Esophagus (tissue), 2 donors: ENCODE results near the gene DGKB. TPM values are rescaled to one million over a fixed set of nuclear protein-coding genes. Genes with fewer than 3 reads are reported as not detected.
"Not testable (repeated sequence)": the region's sequence is repeated elsewhere in the genome, so short reads cannot be mapped to it uniquely, and the experiment has no call there.

ENCODE experiments used
- H3K27ac ChIP-seq, 2 donors: one replicate each; pipeline ENCODE4 v1.5.1; 2013; ENCODE audit warnings: low read depth in 2 of 2, mild to moderate bottlenecking in 2 of 2, inconsistent platforms in 1 of 2, low read length in 1 of 2, moderate library complexity in 1 of 2
- H3K27me3 ChIP-seq, 2 donors: one replicate each; pipeline ENCODE4 v1.6.1; 2013; ENCODE audit warnings: low read length in 2 of 2, control low read depth in 1 of 2, mild to moderate bottlenecking in 1 of 2; ENCODE audit not compliant: insufficient read depth in 2 of 2, control insufficient read depth in 1 of 2
- H3K36me3 ChIP-seq, 2 donors: one replicate each; pipeline ENCODE4 v1.6.1; 2013; ENCODE audit warnings: low read length in 1 of 2; ENCODE audit not compliant: control insufficient read depth in 2 of 2, insufficient read depth in 2 of 2
- H3K4me1 ChIP-seq, 2 donors: one replicate each; pipeline ENCODE4 v1.6.1; 2013; ENCODE audit warnings: low read length in 1 of 2; ENCODE audit not compliant: control insufficient read depth in 2 of 2, insufficient read depth in 2 of 2
- H3K4me3 ChIP-seq, 2 donors: one replicate each; pipeline ENCODE4 v1.5.1; 2013; ENCODE audit warnings: low read length in 2 of 2, mild to moderate bottlenecking in 2 of 2, low read depth in 1 of 2, moderate library complexity in 1 of 2
- H3K9me3 ChIP-seq, 2 donors: one replicate each; pipeline ENCODE4 v1.6.1; 2013; ENCODE audit warnings: mild to moderate bottlenecking in 2 of 2, low read depth in 1 of 2, low read length in 1 of 2, moderate library complexity in 1 of 2; ENCODE audit not compliant: control insufficient read depth in 2 of 2, insufficient read depth in 1 of 2
- WGBS, 2 donors: extraction: QIAGEN DNeasy Blood & Tissue Kit; methylation state at CpG; one replicate each; pipeline ENCODE4 v1.1.7; 2013; 5-methylcytosine and 5-hydroxymethylcytosine counted together
- polyA plus RNA-seq, 2 donors: library from polyadenylated mRNA; stranded (reverse); fragments of 200-250 nt; gene quantifications; one replicate each; pipeline ENCODE4 v1.2.3, GENCODE V29; 2013
- donor health status: healthy with polysubstance abuse.
- donor health status: Bipolar disorder and iron deficiency.

Gene DGKB
- polyA plus RNA-seq, 2 donors: 0.09 to 0.20 TPM

- H3K9me3 ChIP-seq, H3K4me3 ChIP-seq, H3K27me3 ChIP-seq, H3K4me1 ChIP-seq, H3K27ac ChIP-seq, H3K36me3 ChIP-seq: not testable (repeated sequence)
- WGBS, 2 donors: 90% methylated on average over 7 of the region's 7 CpGs
These were observed 443.7 kb downstream of the DGKB start for GRCh38 chr7:14458846-14459245.

GRCh38 chr7:14457568-14458453, 444.7 kb downstream of the DGKB start:
- 24 to 27% methylated on average over 13 of the region's 13 CpGs for WGBS, 2 donors
- Histone ChIP-seq H3K36me3 (no peaks in the 10 kb centered on the region), H3K4me3 (no peak overlapping the region), H3K9me3 (no peaks in the 10 kb centered on the region), H3K4me1 (no peaks in the 10 kb centered on the region), H3K27me3 (no peaks in the 10 kb centered on the region), H3K27ac (no peak overlapping the region)

- no peaks in the 10 kb centered on the region for H3K36me3 ChIP-seq
- WGBS, 2 donors: 86% methylated on average over 4 of the region's 4 CpGs
- H3K9me3 ChIP-seq: no peaks in the 10 kb centered on the region
- H3K4me3 ChIP-seq: no peak overlapping the region
- no peak overlapping the region for H3K27ac ChIP-seq
- H3K4me1 ChIP-seq: no peaks in the 10 kb centered on the region
- no peaks in the 10 kb centered on the region for H3K27me3 ChIP-seq
These were observed 453.3 kb downstream of the DGKB start for GRCh38 chr7:14449291-14449690.

- Histone ChIP-seq H3K36me3 (no peaks in the 10 kb centered on the region), H3K27ac (no peak overlapping the region), H3K4me1 (no peaks in the 10 kb centered on the region), H3K4me3 (no peak overlapping the region), H3K27me3 (no peaks in the 10 kb centered on the region), H3K9me3 (no peaks in the 10 kb centered on the region)
- WGBS, 2 donors: 63 to 80% methylated on average over 3 of the region's 3 CpGs
These were observed 455.7 kb downstream of the DGKB start for GRCh38 chr7:14446829-14447228.

GRCh38 chr7:14446219-14446618, 456.3 kb downstream of the DGKB start:
- 73 to 77% methylated on average over 1 of the region's 1 CpG for WGBS, 2 donors
- Histone ChIP-seq H3K4me1 (no peaks in the 10 kb centered on the region), H3K27ac (no peak overlapping the region), H3K9me3 (no peaks in the 10 kb centered on the region), H3K36me3 (no peaks in the 10 kb centered on the region), H3K27me3 (no peaks in the 10 kb centered on the region), H3K4me3 (no peak overlapping the region)

- no peak overlapping the region for H3K27ac ChIP-seq
- no peaks in the 10 kb centered on the region for H3K9me3 ChIP-seq
- 79 to 82% methylated on average over 2 of the region's 2 CpGs for WGBS, 2 donors
- H3K4me1 ChIP-seq: no peaks in the 10 kb centered on the region
- H3K36me3 ChIP-seq: no peaks in the 10 kb centered on the region
- no peaks in the 10 kb centered on the region for H3K27me3 ChIP-seq
- no peak overlapping the region for H3K4me3 ChIP-seq
These were observed 464.2 kb downstream of the DGKB start for GRCh38 chr7:14438366-14438765.

GRCh38 chr7:14436878-14437277, 465.7 kb downstream of the DGKB start:
- Histone ChIP-seq H3K36me3 (no peaks in the 10 kb centered on the region), H3K4me3 (no peak overlapping the region), H3K9me3 (no peaks in the 10 kb centered on the region), H3K27ac (no peak overlapping the region), H3K4me1 (no peaks in the 10 kb centered on the region), H3K27me3 (no peaks in the 10 kb centered on the region)
- WGBS, 2 donors: 87% methylated on average over 2 of the region's 2 CpGs

- WGBS, 2 donors: 67 to 74% methylated on average over 2 of the region's 2 CpGs
- H3K4me1 ChIP-seq: no peaks in the 10 kb centered on the region
- no peak overlapping the region for H3K27ac ChIP-seq
- H3K9me3 ChIP-seq: no peaks in the 10 kb centered on the region
- no peak overlapping the region for H3K4me3 ChIP-seq
- H3K27me3 ChIP-seq: no peaks in the 10 kb centered on the region
- H3K36me3 ChIP-seq: no peaks in the 10 kb centered on the region
These were observed 469.6 kb downstream of the DGKB start for GRCh38 chr7:14432924-14433323.

- Histone ChIP-seq H3K4me3 (no peak overlapping the region), H3K27me3 (no peaks in the 10 kb centered on the region), H3K36me3 (no peaks in the 10 kb centered on the region), H3K4me1 (no peaks in the 10 kb centered on the region), H3K27ac (no peak overlapping the region), H3K9me3 (no peaks in the 10 kb centered on the region)
- WGBS, 2 donors: 80 to 87% methylated on average over 3 of the region's 3 CpGs
These were observed 471.6 kb downstream of the DGKB start for GRCh38 chr7:14430926-14431325.

GRCh38 chr7:14425559-14425958, 477.0 kb downstream of the DGKB start:
- H3K9me3 ChIP-seq: no peaks in the 10 kb centered on the region
- no peak overlapping the region for H3K4me3 ChIP-seq
- no peaks in the 10 kb centered on the region for H3K36me3 ChIP-seq
- no peak overlapping the region for H3K27ac ChIP-seq
- no peaks in the 10 kb centered on the region for H3K27me3 ChIP-seq
- H3K4me1 ChIP-seq: no peaks in the 10 kb centered on the region
- 69 to 85% methylated on average over 1 of the region's 1 CpG for WGBS, 2 donors
